DND-41 (cell line): Measurements from ENCODE around the gene PRSS33.

ENCODE experiments used
- ATAC-seq: fragments of 200-7000 bp; cut with Tn5 transposase; 3 replicates; pipeline ENCODE4 v1.9.1; 2021; ENCODE audit warnings: low read depth; ENCODE audit not compliant: insufficient read depth
- DNase-seq: peaks from one replicate; pipeline ENCODE4 v3.0.0-alpha.2; 2020
- H2AFZ ChIP-seq: 2 replicates; pipeline ENCODE4 v1.6.0; 2012; ENCODE audit warnings: low read depth, low read length
- H3K27ac ChIP-seq: 2 replicates; pipeline ENCODE4 v1.5.1; 2012; ENCODE audit warnings: low read length, inconsistent platforms
- H3K27me3 ChIP-seq: fragments of 200-600 bp; sonication (generic); 2 replicates; pipeline ENCODE4 v1.6.0; 2012; ENCODE audit warnings: low read length, mild to moderate bottlenecking, inconsistent platforms; ENCODE audit not compliant: insufficient read depth, poor library complexity
- H3K36me3 ChIP-seq: 2 replicates; pipeline ENCODE4 v1.5.1; 2012; ENCODE audit warnings: low read length, inconsistent platforms; ENCODE audit not compliant: insufficient read depth
- H3K4me1 ChIP-seq: 2 replicates; pipeline ENCODE4 v1.5.1; 2012; ENCODE audit warnings: mild to moderate bottlenecking, low read length; ENCODE audit not compliant: insufficient read depth
- H3K4me2 ChIP-seq: 2 replicates; pipeline ENCODE4 v1.6.0; 2012; ENCODE audit warnings: mild to moderate bottlenecking, moderate library complexity, low read length, inconsistent platforms; ENCODE audit not compliant: insufficient read depth
- H3K4me3 ChIP-seq, 2 experiments: fragments of 200-600 bp in 1 of 2; shearing (Covaris generic) in 1 of 2; 2 replicates each; pipeline ENCODE4 v1.5.1; 2012 to 2016; ENCODE audit warnings: inconsistent platforms in 2 of 2, low read length in 2 of 2, mild to moderate bottlenecking in 2 of 2, low read depth in 1 of 2, moderate library complexity in 1 of 2
- H3K79me2 ChIP-seq: 2 replicates; pipeline ENCODE4 v1.6.0; 2012; ENCODE audit warnings: low read length, inconsistent platforms; ENCODE audit not compliant: insufficient read depth
- H3K9ac ChIP-seq: 2 replicates; pipeline ENCODE4 v1.6.0; 2012; ENCODE audit warnings: low read depth, mild to moderate bottlenecking, inconsistent platforms, low read length, moderate library complexity
- H3K9me3 ChIP-seq: 2 replicates; pipeline ENCODE4 v1.5.1; 2012; ENCODE audit warnings: low read length, moderate library complexity, mild to moderate bottlenecking, inconsistent platforms; ENCODE audit not compliant: insufficient read depth, severe bottlenecking
- H4K20me1 ChIP-seq: 2 replicates; pipeline ENCODE4 v1.6.0; 2012; ENCODE audit warnings: low read length; ENCODE audit not compliant: insufficient read depth
- EZH2 ChIP-seq: IDR thresholded peaks from 3 replicates; pipeline ENCODE4 v1.6.1; 2012; ENCODE audit warnings: borderline replicate concordance, low read depth, mild to moderate bottlenecking, moderate library complexity, low read length, inconsistent platforms; ENCODE audit not compliant: severe bottlenecking
- TF ChIP-seq, protein P1 (sequence below): IDR thresholded peaks from 2 replicates; pipeline ENCODE4 v1.5.1; 2012; ENCODE audit warnings: borderline replicate concordance, low read length, moderate library complexity, mild to moderate bottlenecking; ENCODE audit not compliant: poor library complexity, severe bottlenecking; ENCODE audit errors: extremely low read depth

The PRSS33 gene

DNA sequence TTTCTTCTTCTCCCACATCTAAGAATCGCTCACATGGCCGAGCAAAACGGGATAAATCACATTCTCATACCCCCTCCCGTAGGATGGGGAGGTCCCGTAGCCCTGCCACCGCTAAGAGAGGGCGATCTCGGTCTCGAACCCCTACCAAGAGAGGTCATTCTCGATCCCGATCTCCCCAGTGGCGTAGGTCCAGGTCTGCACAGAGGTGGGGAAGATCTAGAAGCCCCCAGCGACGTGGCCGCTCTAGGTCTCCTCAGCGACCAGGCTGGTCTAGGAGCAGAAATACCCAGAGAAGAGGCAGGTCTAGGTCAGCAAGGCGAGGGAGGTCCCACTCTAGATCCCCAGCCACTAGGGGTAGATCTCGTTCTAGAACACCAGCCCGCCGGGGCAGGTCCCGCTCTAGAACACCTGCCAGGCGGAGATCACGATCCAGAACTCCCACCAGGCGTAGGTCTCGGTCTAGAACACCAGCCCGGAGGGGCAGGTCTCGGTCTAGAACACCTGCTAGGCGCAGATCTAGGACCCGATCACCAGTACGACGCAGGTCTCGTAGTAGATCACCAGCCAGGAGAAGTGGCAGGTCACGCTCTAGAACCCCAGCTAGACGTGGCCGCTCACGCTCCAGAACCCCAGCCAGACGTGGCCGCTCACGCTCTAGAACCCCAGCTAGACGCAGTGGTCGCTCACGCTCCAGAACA is 25.3 kb downstream of the PRSS33 start:
- Histone ChIP-seq H3K27me3 (no peaks in the 10 kb centered on the region), H3K4me2 (no peak overlapping the region), H3K9ac (no peak overlapping the region), H2AFZ (no peak overlapping the region), H3K9me3 (no peaks in the 10 kb centered on the region), H4K20me1 (peaks cover 97% of the 10 kb centered on the region), H3K4me1 (no peaks in the 10 kb centered on the region), H3K27ac (no peak overlapping the region), H3K79me2 (peaks cover 100% of the 10 kb centered on the region), H3K4me3 (no peak overlapping the region), H3K36me3 (peaks cover 100% of the 10 kb centered on the region)
- no peak for DNase-seq
- no peak for ATAC-seq
- no peak for TF ChIP-seq EZH2
- TF ChIP-seq, protein P1, sequence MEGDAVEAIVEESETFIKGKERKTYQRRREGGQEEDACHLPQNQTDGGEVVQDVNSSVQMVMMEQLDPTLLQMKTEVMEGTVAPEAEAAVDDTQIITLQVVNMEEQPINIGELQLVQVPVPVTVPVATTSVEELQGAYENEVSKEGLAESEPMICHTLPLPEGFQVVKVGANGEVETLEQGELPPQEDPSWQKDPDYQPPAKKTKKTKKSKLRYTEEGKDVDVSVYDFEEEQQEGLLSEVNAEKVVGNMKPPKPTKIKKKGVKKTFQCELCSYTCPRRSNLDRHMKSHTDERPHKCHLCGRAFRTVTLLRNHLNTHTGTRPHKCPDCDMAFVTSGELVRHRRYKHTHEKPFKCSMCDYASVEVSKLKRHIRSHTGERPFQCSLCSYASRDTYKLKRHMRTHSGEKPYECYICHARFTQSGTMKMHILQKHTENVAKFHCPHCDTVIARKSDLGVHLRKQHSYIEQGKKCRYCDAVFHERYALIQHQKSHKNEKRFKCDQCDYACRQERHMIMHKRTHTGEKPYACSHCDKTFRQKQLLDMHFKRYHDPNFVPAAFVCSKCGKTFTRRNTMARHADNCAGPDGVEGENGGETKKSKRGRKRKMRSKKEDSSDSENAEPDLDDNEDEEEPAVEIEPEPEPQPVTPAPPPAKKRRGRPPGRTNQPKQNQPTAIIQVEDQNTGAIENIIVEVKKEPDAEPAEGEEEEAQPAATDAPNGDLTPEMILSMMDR, result no peak

DNA sequence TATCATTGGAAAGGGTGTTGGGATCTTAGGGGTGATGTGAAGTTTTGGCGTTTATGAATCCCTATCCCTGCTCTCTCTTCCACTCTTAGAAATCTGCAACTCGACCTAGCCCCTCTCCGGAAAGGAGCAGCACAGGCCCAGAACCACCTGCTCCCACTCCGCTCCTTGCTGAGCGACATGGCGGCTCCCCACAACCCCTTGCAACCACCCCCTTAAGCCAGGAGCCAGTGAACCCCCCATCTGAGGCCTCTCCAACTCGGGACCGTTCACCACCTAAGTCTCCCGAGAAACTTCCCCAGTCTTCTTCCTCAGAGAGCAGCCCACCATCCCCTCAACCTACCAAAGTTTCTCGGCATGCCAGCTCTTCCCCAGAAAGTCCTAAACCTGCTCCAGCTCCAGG is 25.9 kb downstream of the PRSS33 start:
- H3K4me3 ChIP-seq, result no peak overlapping the region
- H3K9ac ChIP-seq, result no peak overlapping the region
- H3K27me3 ChIP-seq, result no peaks in the 10 kb centered on the region
- no peak overlapping the region for H3K27ac ChIP-seq
- H2AFZ ChIP-seq, result no peak overlapping the region
- H3K36me3 ChIP-seq, result peaks cover 100% of the 10 kb centered on the region
- no peak for TF ChIP-seq EZH2
- TF ChIP-seq, protein P1, result no peak
- H3K9me3 ChIP-seq, result no peaks in the 10 kb centered on the region
- peaks cover 100% of the 10 kb centered on the region for H3K79me2 ChIP-seq
- DNase-seq (no peak), ATAC-seq (no peak)
- H3K4me1 ChIP-seq, result 0 out of 2 replicates have a peak, but pooled peaks cover 1% of the 10 kb centered on the region
- H3K4me2 ChIP-seq, result no peak overlapping the region
- peaks cover 97% of the 10 kb centered on the region for H4K20me1 ChIP-seq

DNA sequence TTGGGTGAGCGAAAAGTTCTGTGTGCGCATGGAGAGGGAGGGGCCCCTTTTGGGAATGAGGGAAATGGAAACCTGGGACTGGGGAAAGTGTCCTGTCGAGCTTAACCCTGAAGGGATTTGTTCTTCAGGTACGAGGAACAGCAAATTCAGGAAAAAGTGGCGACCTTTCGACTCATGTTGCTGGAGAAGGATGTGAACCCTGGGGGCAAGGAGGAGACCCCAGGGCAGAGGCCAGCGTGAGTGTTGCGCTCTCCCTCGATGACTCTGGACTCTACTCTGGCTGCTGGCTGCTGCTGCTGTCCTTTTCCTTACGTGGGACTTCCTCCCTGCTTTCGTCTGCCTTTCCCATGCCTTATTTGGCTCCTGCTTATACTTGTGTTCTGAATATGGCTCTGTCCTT is 30.0 kb downstream of the PRSS33 start:
- no peak overlapping the region for H3K27ac ChIP-seq
- no peak for DNase-seq
- no peak overlapping the region for H2AFZ ChIP-seq
- no peak for ATAC-seq
- peaks cover 91% of the 10 kb centered on the region for H4K20me1 ChIP-seq
- H3K79me2 ChIP-seq, result peaks cover 99% of the 10 kb centered on the region
- TF ChIP-seq EZH2, result no peak
- TF ChIP-seq, protein P1, result no peak
- no peak overlapping the region for H3K4me3 ChIP-seq
- no peak overlapping the region for H3K4me2 ChIP-seq
- H3K9me3 ChIP-seq, result no peaks in the 10 kb centered on the region
- no peaks in the 10 kb centered on the region for H3K27me3 ChIP-seq
- no peak overlapping the region for H3K9ac ChIP-seq
- H3K36me3 ChIP-seq, result peaks cover 93% of the 10 kb centered on the region
- H3K4me1 ChIP-seq, result peaks cover 30% of the 10 kb centered on the region
